Fibroblast of lung (primary cell): ENCODE measurements around the gene ZNF430. TPM values are rescaled to one million over a fixed set of nuclear protein-coding genes. Genes with fewer than 3 reads are reported as not detected.
"Not testable (repeated sequence)": the region's sequence is repeated elsewhere in the genome, so short reads cannot be mapped to it uniquely, and the experiment has no call there.

Experiments
- DNase-seq, 2 donors: peaks; one replicate each; pipeline versions ENCODE4 v3.0.0 to v3.0.0-alpha.2; 2010; ENCODE audit warnings: low read depth in 2 of 2
- H2AFZ ChIP-seq: 2 replicates; pipeline ENCODE4 v1.5.1; 2012; ENCODE audit warnings: low read length, control low read depth, inconsistent platforms
- H3K27ac ChIP-seq: 2 replicates; pipeline ENCODE4 v1.5.1; 2011; ENCODE audit warnings: low read length, control low read depth; ENCODE audit not compliant: insufficient read depth
- H3K27me3 ChIP-seq: 2 replicates; pipeline ENCODE4 v1.5.1; 2011; ENCODE audit warnings: mild to moderate bottlenecking, low read length; ENCODE audit not compliant: control insufficient read depth, insufficient read depth
- H3K36me3 ChIP-seq: 2 replicates; pipeline ENCODE4 v1.5.1; 2011; ENCODE audit warnings: low read length; ENCODE audit not compliant: control insufficient read depth, insufficient read depth
- H3K4me1 ChIP-seq: 2 replicates; pipeline ENCODE4 v1.5.1; 2011; ENCODE audit warnings: low read length; ENCODE audit not compliant: control insufficient read depth, insufficient read depth; ENCODE audit errors: extremely low read depth
- H3K4me2 ChIP-seq: 2 replicates; pipeline ENCODE4 v1.5.1; 2011; ENCODE audit warnings: low read length, control low read depth; ENCODE audit not compliant: insufficient read depth; ENCODE audit errors: extremely low read depth
- H3K4me3 ChIP-seq, 4 experiments: fragments of 200-600 bp in 1 of 4; sonication (generic) in 1 of 4; replicated peaks in 1 of 4; 2 replicates each; pipeline ENCODE4 v1.5.1; 2011 to 2016; ENCODE audit warnings: low read length in 4 of 4, low read depth in 3 of 4, mild to moderate bottlenecking in 3 of 4, control low read depth in 2 of 4, inconsistent platforms in 1 of 4, mixed read lengths in 1 of 4; ENCODE audit not compliant: insufficient read depth in 1 of 4; ENCODE audit errors: control extremely low read depth in 1 of 4
- H3K79me2 ChIP-seq: 2 replicates; pipeline ENCODE4 v1.5.1; 2012; ENCODE audit warnings: mild to moderate bottlenecking, low read length, inconsistent platforms; ENCODE audit not compliant: control insufficient read depth, insufficient read depth
- H3K9ac ChIP-seq: 2 replicates; pipeline ENCODE4 v1.5.1; 2011; ENCODE audit warnings: mild to moderate bottlenecking, low read length, control low read depth; ENCODE audit not compliant: insufficient read depth
- H3K9me3 ChIP-seq: 2 replicates; pipeline ENCODE4 v1.5.1; 2012; ENCODE audit warnings: low read depth, low read length; ENCODE audit not compliant: control insufficient read depth, insufficient read depth
- H4K20me1 ChIP-seq: 2 replicates; pipeline ENCODE4 v1.5.1; 2011; ENCODE audit warnings: low read length; ENCODE audit not compliant: control insufficient read depth, insufficient read depth; ENCODE audit errors: extremely low read depth
- EZH2 ChIP-seq: IDR thresholded peaks from 2 replicates; pipeline ENCODE4 v1.5.1; 2012; ENCODE audit warnings: low read length, control low read depth, mild to moderate bottlenecking; ENCODE audit errors: missing control alignments
- polyA minus RNA-seq: library from RNA; depleted of rRNA, polyadenylated mRNA; stranded (reverse); fragments of >200 nt; gene quantifications from 2 replicates; pipeline ENCODE4 v1.2.3, GENCODE V29; 2011; ENCODE audit warnings: low replicate concordance
- polyA plus RNA-seq, 2 donors: library from polyadenylated mRNA; depleted of rRNA in 1 of 2; stranded (reverse) in 1 of 2; unstranded in 1 of 2; fragments of >200 nt; gene quantifications; 2 replicates each; pipeline ENCODE4 v1.2.1, GENCODE V29; 2011 to 2012; ENCODE audit warnings: missing spikeins in 1 of 2
- total RNA-seq: library from RNA; depleted of rRNA; stranded (reverse); fragments of >200 nt; gene quantifications from 2 replicates; pipeline ENCODE4 v1.2.1, GENCODE V29; 2014
- TF ChIP-seq, protein P1 (sequence below), 2 donors: IDR thresholded peaks in 1 of 2; conservative IDR thresholded peaks in 1 of 2; 1 replicate in 1 of 2; 2 replicates in 1 of 2; pipeline ENCODE4 v1.5.1; 2011 to 2012; ENCODE audit warnings: low read length in 2 of 2, control low read depth in 1 of 2, inconsistent platforms in 1 of 2, low read depth in 1 of 2, mild to moderate bottlenecking in 1 of 2

ZNF430 gene
- total RNA-seq (3.1 and 5.8 TPM in 2 replicates), polyA plus RNA-seq (8.5 and 9.7 TPM in 2 replicates), polyA minus RNA-seq (12.0 and 17.8 TPM in 2 replicates)
- 3.1 and 4.2 TPM in 2 replicates for polyA plus RNA-seq (2012)

DNA sequence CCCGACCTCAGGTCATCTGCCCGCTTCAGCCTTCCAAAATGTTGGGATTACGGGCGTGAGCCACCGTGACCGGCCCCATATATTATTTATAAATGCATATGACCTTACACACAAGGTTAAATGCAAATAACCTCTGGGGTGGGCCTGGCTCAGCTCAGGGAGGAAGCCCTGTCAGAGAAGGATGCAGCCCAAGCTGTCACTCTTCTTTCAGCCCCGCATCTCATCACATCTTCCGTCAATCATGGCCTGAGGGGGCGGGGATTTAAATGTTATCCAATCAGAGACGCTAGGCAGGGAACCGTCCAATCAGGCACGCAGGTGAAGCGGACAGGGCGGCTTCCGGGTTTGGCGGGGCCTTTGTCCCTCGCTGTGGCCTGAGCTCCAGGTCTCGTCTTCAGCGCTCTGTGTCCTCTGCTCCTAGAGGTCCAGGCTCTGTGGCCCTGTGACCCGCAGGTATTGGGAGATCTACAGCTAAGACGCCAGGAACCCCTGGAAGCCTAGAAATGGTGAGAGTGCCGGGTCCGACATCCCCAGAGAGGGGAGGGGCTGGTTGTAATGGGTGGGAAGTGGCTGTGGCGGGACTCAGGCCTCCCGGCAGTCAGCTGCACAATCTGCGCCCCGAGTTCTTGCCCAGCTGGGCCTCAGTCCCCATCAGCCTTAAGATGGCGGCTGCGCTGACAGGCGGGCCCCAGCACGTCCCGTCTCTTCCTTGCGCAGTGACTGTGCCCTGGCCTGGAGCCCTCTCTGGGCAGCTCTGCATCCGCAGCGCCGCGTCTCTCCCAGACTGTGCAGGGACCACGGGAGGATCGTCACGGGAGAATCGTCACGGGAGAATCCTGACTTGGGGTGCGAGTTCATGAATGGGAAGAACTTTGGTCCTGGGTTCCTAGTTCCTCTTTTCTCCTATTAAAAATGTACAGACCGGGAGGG lies at the start of gene ZNF430:
ZNF430 (plus strand) TSS at position 360 of the 930 bp plus-strand sequence; CDS start at position 504, 144 bp downstream.
- H3K79me2 ChIP-seq: peaks cover 26% of the 10 kb centered on the region
- TF ChIP-seq EZH2: no peak
- TF ChIP-seq, protein P1, sequence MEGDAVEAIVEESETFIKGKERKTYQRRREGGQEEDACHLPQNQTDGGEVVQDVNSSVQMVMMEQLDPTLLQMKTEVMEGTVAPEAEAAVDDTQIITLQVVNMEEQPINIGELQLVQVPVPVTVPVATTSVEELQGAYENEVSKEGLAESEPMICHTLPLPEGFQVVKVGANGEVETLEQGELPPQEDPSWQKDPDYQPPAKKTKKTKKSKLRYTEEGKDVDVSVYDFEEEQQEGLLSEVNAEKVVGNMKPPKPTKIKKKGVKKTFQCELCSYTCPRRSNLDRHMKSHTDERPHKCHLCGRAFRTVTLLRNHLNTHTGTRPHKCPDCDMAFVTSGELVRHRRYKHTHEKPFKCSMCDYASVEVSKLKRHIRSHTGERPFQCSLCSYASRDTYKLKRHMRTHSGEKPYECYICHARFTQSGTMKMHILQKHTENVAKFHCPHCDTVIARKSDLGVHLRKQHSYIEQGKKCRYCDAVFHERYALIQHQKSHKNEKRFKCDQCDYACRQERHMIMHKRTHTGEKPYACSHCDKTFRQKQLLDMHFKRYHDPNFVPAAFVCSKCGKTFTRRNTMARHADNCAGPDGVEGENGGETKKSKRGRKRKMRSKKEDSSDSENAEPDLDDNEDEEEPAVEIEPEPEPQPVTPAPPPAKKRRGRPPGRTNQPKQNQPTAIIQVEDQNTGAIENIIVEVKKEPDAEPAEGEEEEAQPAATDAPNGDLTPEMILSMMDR (conservative IDR thresholded peaks at IDR 0.05 in 1 of 2, IDR thresholded peaks at IDR 0.05 in 1 of 2; ENCODE audit: low read depth in 1 of 2, low read length in 2 of 2): no peak
- no peaks in the 10 kb centered on the region for H3K36me3 ChIP-seq
- H2AFZ ChIP-seq: peak within 1 kb of the TSS; percentile 100
- no peaks in the 10 kb centered on the region for H3K4me1 ChIP-seq
- H3K9ac ChIP-seq: peak within 1 kb of the TSS; percentile 90
- peak within 1 kb of the TSS; percentile 88 to 96 (median 92) for H3K4me3 ChIP-seq
- no peaks in the 10 kb centered on the region for H4K20me1 ChIP-seq
- DNase-seq: peak; percentile 90 to 92
- H3K4me2 ChIP-seq: peak within 1 kb of the TSS; percentile 85
- no peaks in the 10 kb centered on the region for H3K27me3 ChIP-seq
- H3K27ac ChIP-seq: peak within 1 kb of the TSS; percentile 96
- H3K9me3 ChIP-seq: no peaks in the 10 kb centered on the region

DNA sequence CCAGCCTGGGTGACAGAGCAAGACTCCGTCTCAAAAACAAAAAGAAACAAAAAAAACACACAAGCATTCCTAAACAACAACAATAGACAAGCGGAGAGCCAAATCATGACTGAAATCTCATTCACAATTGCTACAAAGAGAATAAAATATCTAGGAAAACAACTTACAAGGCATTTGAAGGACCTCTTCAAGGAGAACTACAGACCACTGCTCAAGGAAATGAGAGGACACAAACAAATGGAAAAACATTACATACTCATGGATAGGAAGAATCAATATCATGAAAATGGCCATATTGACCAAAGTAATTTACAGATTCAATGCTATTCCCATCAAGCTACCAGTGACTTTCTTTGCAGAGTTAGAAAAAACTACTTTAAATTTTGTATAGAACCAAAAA lies 27.7 kb upstream of the ZNF430 start:
- H3K9ac ChIP-seq, H4K20me1 ChIP-seq, H3K27ac ChIP-seq, H3K4me2 ChIP-seq, DNase-seq, H3K79me2 ChIP-seq, H3K27me3 ChIP-seq, H2AFZ ChIP-seq, H3K4me1 ChIP-seq, H3K4me3 ChIP-seq, H3K36me3 ChIP-seq, H3K9me3 ChIP-seq: not testable (repeated sequence)

DNA sequence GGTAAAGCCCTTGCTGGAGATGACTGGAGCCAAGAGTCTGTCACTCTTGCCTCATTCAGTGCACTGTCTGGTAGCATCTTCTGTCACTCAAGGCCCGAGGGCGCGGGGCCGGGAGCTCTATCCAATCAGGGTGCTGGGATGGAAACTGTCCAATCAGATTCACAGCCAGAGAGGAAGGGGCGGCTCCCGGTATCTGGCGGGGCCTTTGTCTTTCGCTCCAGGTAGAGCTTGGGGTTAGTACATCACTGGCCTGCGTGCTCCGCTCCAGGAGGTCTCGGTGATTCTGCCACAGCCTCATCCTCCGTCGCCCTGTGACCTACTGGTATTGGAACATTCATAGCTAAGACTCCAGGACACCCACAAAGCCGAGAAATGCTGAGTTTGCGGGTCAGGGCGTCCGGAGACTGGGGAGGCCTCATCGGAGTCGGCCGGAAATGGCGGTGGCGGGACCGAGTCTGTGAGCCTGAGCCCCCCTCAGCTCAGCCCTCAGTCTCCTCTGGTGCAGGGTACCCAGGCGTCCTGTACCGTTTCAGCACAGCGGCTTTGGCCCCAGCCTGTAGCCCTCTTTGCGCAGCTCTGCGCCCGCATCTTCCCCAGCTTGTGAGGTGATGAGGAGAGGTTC lies 20.6 kb upstream of the ZNF430 start:
- Histone ChIP-seq H3K36me3 (no peaks in the 10 kb centered on the region), H4K20me1 (no peaks in the 10 kb centered on the region), H3K27me3 (no peaks in the 10 kb centered on the region), H3K4me1 (no peaks in the 10 kb centered on the region), H3K9me3 (no peaks in the 10 kb centered on the region), H3K27ac (no peak overlapping the region), H3K4me2 (peak overlapping the region; percentile 93), H3K4me3 (peak overlapping the region; percentile 60 to 76 (median 66)), H2AFZ (peak overlapping the region; percentile 98), H3K9ac (peak overlapping the region; percentile 16), H3K79me2 (no peaks in the 10 kb centered on the region)
- TF ChIP-seq, protein P1 (conservative IDR thresholded peaks at IDR 0.05 in 1 of 2, IDR thresholded peaks at IDR 0.05 in 1 of 2; ENCODE audit: low read depth in 1 of 2, low read length in 2 of 2): no peak
- TF ChIP-seq EZH2: no peak
- peak; percentile 88 to 92 for DNase-seq

DNA sequence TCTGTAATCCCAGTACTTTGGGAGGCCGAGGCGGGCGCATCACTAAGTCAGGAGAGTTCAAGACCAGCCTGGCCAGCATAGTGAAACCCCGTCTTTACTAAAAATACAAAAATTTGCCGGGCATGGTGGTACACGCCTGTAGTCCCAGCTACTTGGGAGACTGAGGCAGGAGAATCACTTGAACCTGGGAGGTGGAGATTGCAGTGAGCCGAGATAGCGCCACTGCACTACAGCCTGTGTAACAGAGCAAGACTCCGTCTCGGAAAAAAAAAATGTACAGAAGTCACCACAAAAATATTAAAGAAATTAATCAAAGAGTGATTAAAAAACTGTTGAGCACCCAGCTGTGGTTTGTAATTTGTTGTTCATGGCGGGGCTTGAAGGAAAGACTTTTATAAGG lies 781 bp downstream of the ZNF430 start:
- DNase-seq, H3K4me1 ChIP-seq, H3K36me3 ChIP-seq, H3K9me3 ChIP-seq, H4K20me1 ChIP-seq, H3K27me3 ChIP-seq: not testable (repeated sequence)
- H3K4me3 ChIP-seq: peak overlapping the region; percentile 88 to 96 (median 92)
- H3K4me2 ChIP-seq: peak overlapping the region; percentile 82
- peaks cover 28% of the 10 kb centered on the region for H3K79me2 ChIP-seq
- H3K9ac ChIP-seq: peak overlapping the region; percentile 90
- H2AFZ ChIP-seq: peak overlapping the region; percentile 100
- peak overlapping the region; percentile 96 for H3K27ac ChIP-seq
